Endodermal cell (in vitro differentiated cells): Measurements from ENCODE around the gene FABP1. TPM values are rescaled to one million over a fixed set of nuclear protein-coding genes. Genes with fewer than 3 reads are reported as not detected.

ENCODE experiments used
- DNase-seq: peaks from one replicate; pipeline ENCODE4 v3.0.0-alpha.2; 2017
- H3K27ac ChIP-seq: 2 replicates; pipeline ENCODE4 v1.5.1; 2013; ENCODE audit warnings: mild to moderate bottlenecking, low read depth, low read length, moderate library complexity
- H3K27me3 ChIP-seq: 2 replicates; pipeline ENCODE4 v1.6.1; 2013; ENCODE audit warnings: mild to moderate bottlenecking, low read length, moderate library complexity; ENCODE audit not compliant: insufficient read depth, control insufficient read depth, poor library complexity, severe bottlenecking
- H3K36me3 ChIP-seq: 2 replicates; pipeline ENCODE4 v1.7.0; 2013; ENCODE audit warnings: mild to moderate bottlenecking, low read length, moderate library complexity; ENCODE audit not compliant: control insufficient read depth, insufficient read depth
- H3K4me1 ChIP-seq: one replicate; pipeline ENCODE4 v1.7.0; 2013; ENCODE audit warnings: low read length; ENCODE audit not compliant: control insufficient read depth, insufficient read depth
- H3K4me3 ChIP-seq: 2 replicates; pipeline ENCODE4 v1.5.1; 2013; ENCODE audit warnings: mild to moderate bottlenecking, low read length, moderate library complexity
- H3K9ac ChIP-seq: 2 replicates; pipeline ENCODE4 v1.6.1; 2013; ENCODE audit warnings: mild to moderate bottlenecking, low read length, moderate library complexity; ENCODE audit not compliant: poor library complexity, severe bottlenecking; ENCODE audit errors: extremely low read depth
- H3K9me3 ChIP-seq: 2 replicates; pipeline ENCODE4 v1.6.1; 2013; ENCODE audit warnings: mild to moderate bottlenecking, low read length, moderate library complexity; ENCODE audit not compliant: control insufficient read depth
- H3K27ac Mint-ChIP-seq: 2 replicates; pipeline ENCODE4 v1.8.0; 2020; ENCODE audit warnings: mixed read lengths
- H3K27me3 Mint-ChIP-seq: 2 replicates; pipeline ENCODE4 v1.8.0; 2021; ENCODE audit warnings: mild to moderate bottlenecking, mixed read lengths; ENCODE audit not compliant: insufficient read depth
- H3K36me3 Mint-ChIP-seq: 2 replicates; pipeline ENCODE4 v1.8.0; 2020; ENCODE audit warnings: low read depth, mixed read lengths
- H3K4me1 Mint-ChIP-seq: 2 replicates; pipeline ENCODE4 v1.8.0; 2020; ENCODE audit warnings: mixed read lengths
- H3K4me3 Mint-ChIP-seq: 2 replicates; pipeline ENCODE4 v1.8.0; 2020; ENCODE audit warnings: mild to moderate bottlenecking, moderate library complexity, mixed read lengths
- H3K9me3 Mint-ChIP-seq: 2 replicates; pipeline ENCODE4 v1.8.0; 2020; ENCODE audit warnings: mild to moderate bottlenecking, mixed read lengths
- CTCF ChIP-seq: fragments of 200-600 bp; sonication (generic); conservative IDR thresholded peaks from 2 replicates; pipeline ENCODE4 v1.5.0; 2021; ENCODE audit warnings: antibody characterized with exemption, mild to moderate bottlenecking
- WGBS, 2 experiments: methylation state at CpG; one replicate each; pipeline versions ENCODE4 v1.1.5 to v1.1.7; 2013; ENCODE audit warnings: missing lambda C conversion rate in 2 of 2, mixed read lengths in 1 of 2; ENCODE audit not compliant: insufficient coverage in 1 of 2, insufficient read length in 1 of 2; 5-methylcytosine and 5-hydroxymethylcytosine counted together
- total RNA-seq, 2 donors: library from RNA; stranded (reverse); fragmentation: NEBNext Ultra II Directional in 1 of 2; extraction: Animal tissue kit (Norgen Biotek cat#: 25700) in 1 of 2; gene quantifications; 2 replicates in 1 of 2; 3 replicates in 1 of 2; pipeline ENCODE4 v1.2.1, GENCODE V29; 2021

FABP1 gene
- total RNA-seq, 2 donors from 2014 or later = not detected

GRCh38 chr2:88146590-88146989 lies 18.7 kb upstream of the FABP1 start:
- no peak for DNase-seq
- no peak overlapping the region for H3K9ac ChIP-seq
- no peak overlapping the region for H3K27ac Mint-ChIP-seq
- no peak for TF ChIP-seq CTCF
- H3K36me3 ChIP-seq = no peaks in the 10 kb centered on the region
- peaks cover 9% of the 10 kb centered on the region for H3K9me3 ChIP-seq
- peaks cover 14% of the 10 kb centered on the region for H3K27me3 Mint-ChIP-seq
- H3K27me3 ChIP-seq = peaks cover 5% of the 10 kb centered on the region
- H3K9me3 Mint-ChIP-seq = peaks cover 10% of the 10 kb centered on the region
- H3K27ac ChIP-seq = no peak overlapping the region
- H3K4me1 ChIP-seq = no peaks in the 10 kb centered on the region
- no peaks in the 10 kb centered on the region for H3K4me1 Mint-ChIP-seq
- H3K4me3 ChIP-seq = no peak overlapping the region
- H3K4me3 Mint-ChIP-seq = no peak overlapping the region
- H3K36me3 Mint-ChIP-seq = no peaks in the 10 kb centered on the region

GRCh38 chr2:88144914-88145497 lies 17.1 kb upstream of the FABP1 start:
- Mint-ChIP-seq H3K27me3 (peaks cover 15% of the 10 kb centered on the region), H3K4me1 (no peaks in the 10 kb centered on the region), H3K27ac (no peak overlapping the region), H3K4me3 (no peak overlapping the region), H3K9me3 (peaks cover 10% of the 10 kb centered on the region), H3K36me3 (no peaks in the 10 kb centered on the region)
- H3K9ac ChIP-seq = no peak overlapping the region
- DNase-seq = no peak
- H3K36me3 ChIP-seq = no peaks in the 10 kb centered on the region
- no peak overlapping the region for H3K27ac ChIP-seq
- peaks cover 9% of the 10 kb centered on the region for H3K9me3 ChIP-seq
- WGBS, 2 experiments = 90 to 93% methylated on average over 8 to 10 of the region's 10 CpGs
- no peak for TF ChIP-seq CTCF
- peaks cover 12% of the 10 kb centered on the region for H3K27me3 ChIP-seq
- no peak overlapping the region for H3K4me3 ChIP-seq
- H3K4me1 ChIP-seq = no peaks in the 10 kb centered on the region

GRCh38 chr2:88144271-88144670 lies 16.4 kb upstream of the FABP1 start:
- no peak for DNase-seq
- peaks cover 7% of the 10 kb centered on the region for H3K9me3 Mint-ChIP-seq
- TF ChIP-seq CTCF = no peak

More at GRCh38 chr2:88144271-88144670, 16.4 kb upstream of the FABP1 start:
- Histone ChIP-seq H3K9me3 (peaks cover 7% of the 10 kb centered on the region), H3K4me1 (no peaks in the 10 kb centered on the region), H3K36me3 (no peaks in the 10 kb centered on the region), H3K4me3 (no peak overlapping the region), H3K27me3 (peaks cover 15% of the 10 kb centered on the region), H3K27ac (no peak overlapping the region), H3K9ac (no peak overlapping the region)
- no peaks in the 10 kb centered on the region for H3K4me1 Mint-ChIP-seq
- H3K27me3 Mint-ChIP-seq = peaks cover 17% of the 10 kb centered on the region
- H3K4me3 Mint-ChIP-seq = no peak overlapping the region
- H3K27ac Mint-ChIP-seq = no peak overlapping the region
- WGBS, 2 experiments = 77 to 80% methylated on average over 1 of the region's 1 CpG
- no peaks in the 10 kb centered on the region for H3K36me3 Mint-ChIP-seq
